Measurements from ENCODE around the gene CALHM1.
"Not testable (repeated sequence)": the region's sequence is repeated elsewhere in the genome, so short reads cannot be mapped to it uniquely, and the experiment has no call there.

CALHM1 gene

GRCh38 chr10:103486635-103487409 lies 28.1 kb upstream of the CALHM1 start:
- not testable (repeated sequence) for DNase-seq

- peak; percentile 55 for DNase-seq
Observed at GRCh38 chr10:103481974-103482531, 23.4 kb upstream of the CALHM1 start.

- DNase-seq, result no peak
Observed at GRCh38 chr10:103480521-103480920, 21.8 kb upstream of the CALHM1 start.

GRCh38 chr10:103479135-103479534 lies 20.4 kb upstream of the CALHM1 start, which contains the start of gene CALHM3:
Gene CALHM3, minus strand, starts transcription at chr10:103479240. Its CDS starts 208 bp downstream, at chr10:103479032.
- no peak for DNase-seq

DNA sequence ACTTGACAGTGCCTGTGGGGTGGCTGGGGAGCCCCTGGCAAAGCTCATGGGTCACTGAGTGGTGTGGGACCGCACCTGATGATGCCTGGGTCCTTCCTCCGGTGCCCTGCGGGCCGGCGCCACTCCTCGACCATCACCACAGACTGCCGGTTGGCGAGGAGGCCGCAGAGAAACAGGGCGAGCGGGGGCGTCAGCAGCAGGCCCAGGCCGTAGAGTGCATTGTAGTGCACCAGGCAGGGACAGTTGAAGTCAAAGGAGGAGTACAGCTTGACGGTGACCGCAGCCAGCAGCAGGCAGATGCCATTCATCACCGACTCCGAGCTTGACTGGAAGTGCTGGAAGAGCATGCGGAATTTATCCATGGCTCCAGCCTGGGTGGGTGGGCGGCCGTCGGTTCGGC lies 20.0 kb upstream of the CALHM1 start:
- DNase-seq, result no peak

- DNase-seq, result no peak
Observed at GRCh38 chr10:103476046-103476768, 17.5 kb upstream of the CALHM1 start.

DNA sequence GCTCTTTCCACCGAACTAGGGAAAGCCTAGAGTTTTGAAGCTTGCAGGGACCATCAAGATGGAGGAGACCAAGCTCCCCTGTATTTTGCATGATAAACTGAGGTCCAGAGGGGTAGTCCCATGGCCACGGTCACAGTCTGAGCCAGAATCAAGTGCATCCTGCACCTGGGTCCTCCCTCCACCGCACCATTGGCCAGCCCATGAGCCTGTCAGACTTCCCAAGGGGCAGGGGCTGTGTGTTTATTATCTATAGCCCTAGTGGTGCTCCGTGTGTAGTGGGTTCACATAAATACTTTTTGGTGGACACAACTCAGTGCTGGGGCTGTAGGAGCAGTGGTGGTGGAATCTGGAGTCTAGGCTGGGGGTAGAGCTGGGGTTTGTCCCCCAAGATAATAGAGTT lies 16.7 kb upstream of the CALHM1 start:
- no peak for DNase-seq

DNA sequence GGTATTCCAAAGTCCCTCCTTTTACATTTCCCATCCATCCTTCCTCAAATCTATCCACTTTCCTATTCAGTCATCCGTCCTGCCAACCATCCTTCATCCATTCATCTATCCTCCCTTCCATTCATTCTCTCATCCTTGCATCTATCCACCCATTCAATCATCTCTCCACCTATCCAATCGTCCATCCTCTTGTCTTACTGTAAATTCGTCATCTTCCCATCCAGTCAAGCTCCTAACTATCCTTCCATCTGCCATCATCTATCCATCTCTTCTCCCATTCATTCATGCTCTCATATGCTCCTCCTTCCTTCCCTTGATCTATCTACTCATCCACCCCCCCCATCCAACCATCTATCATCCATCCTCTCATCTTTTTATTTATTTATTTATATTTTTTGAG lies 15.4 kb upstream of the CALHM1 start:
- no peak for DNase-seq

DNA sequence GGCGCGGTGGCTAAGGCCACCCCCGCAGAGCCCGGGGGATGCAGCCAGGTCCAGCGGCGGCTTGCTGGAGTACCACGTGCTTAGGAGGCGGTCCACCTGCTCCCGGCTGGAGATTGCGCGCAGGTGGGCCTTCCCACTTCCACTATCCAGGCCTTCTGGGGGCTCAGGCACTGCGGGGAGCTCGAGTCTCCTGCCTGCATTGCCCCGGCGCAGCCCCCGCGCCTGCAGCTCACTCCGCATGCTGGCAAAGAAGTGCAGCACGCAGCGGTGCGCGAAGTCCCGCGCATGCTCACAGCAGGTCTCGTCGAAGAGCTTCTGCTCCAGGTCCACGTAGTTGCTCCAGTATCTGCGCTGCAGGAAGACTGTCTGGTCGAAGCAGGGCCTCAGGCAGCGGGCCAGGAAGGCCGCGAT lies 14.6 kb upstream of the CALHM1 start:
- DNase-seq, result no peak

- DNase-seq, result no peak
Observed at GRCh38 chr10:103472005-103472404, 13.3 kb upstream of the CALHM1 start.

DNA sequence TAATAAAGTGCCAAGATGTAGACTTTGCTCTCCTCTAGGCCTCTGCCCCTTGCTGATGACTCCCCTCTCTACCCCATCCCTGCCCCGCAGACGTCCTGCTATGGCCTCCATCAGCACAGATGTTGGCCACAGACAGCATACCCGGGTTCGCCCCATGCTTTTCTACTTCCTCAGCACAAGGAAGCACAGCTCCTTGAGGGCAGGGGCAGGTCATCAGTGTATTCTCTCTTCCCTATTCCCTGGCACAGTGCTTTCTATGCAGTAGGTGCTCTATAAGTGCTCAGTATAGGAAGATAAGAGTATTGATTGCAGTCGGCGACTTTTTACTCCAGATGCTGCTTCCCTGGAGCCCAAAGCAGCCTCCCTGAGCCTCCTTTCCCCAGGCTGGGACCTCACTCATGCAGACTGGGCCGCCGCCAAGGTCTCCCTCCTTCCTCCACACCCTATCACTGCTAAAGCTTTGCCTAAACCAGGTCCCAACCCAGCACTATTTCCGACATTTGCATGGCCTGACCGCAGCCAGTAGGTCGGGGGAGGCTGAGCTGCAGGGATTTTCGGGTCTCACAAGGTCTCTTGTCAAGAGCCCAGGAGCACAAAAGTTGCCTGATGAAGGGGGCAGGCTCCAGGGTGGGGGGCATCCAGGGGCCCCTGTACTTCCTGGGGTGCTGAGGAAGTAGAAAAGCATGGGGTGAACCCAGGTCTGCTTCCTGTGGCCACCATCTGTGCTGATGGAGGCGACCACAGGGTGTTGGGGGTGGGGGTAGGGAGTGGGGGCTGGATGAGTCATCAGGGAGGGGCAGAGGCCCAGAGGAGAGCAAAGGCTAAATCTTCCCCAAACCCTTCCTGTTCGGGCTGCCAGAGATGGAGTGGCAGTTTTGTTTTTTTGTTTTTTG lies 12.3 kb upstream of the CALHM1 start:
- peak; percentile 25 for DNase-seq

DNA sequence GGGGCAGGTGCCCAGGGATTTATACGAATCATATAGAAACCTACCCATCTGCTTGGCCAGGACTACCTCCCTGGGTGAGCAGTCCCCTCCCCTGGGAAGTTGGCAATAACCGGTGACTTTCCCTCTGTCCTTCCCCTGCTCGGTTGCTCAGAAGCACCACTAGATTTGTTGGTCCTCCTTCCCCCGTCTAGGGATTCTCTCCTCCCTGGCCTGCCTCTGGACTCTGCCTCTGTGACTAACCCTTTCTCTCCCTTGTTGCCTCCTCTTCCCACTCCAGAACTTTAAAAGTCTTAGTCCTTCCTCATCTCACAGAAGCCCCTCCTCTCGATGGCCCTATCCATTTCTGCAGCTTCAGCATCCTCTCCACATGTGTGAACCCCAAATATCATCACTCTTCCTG lies 10.5 kb upstream of the CALHM1 start:
- DNase-seq, result no peak

DNA sequence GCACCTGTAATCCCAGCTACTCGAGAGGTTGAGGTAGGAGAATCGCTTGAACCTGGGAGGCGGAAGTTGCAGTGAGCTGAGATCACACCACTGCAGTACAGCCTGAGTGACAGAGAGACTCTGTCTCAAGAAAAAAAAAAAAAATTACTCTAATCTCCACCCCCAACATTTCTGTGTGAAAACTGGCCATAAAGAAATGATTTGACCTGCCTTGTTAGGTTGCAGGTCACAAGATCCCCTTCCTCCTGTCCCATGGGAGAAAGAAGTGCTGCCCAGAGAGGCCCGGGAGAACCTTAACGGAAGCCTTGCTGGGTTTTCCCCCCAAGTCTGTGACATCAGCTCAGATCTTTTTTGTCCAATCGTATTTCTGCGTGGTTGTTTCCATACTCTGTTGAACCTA lies 8.7 kb upstream of the CALHM1 start:
- no peak for DNase-seq

DNA sequence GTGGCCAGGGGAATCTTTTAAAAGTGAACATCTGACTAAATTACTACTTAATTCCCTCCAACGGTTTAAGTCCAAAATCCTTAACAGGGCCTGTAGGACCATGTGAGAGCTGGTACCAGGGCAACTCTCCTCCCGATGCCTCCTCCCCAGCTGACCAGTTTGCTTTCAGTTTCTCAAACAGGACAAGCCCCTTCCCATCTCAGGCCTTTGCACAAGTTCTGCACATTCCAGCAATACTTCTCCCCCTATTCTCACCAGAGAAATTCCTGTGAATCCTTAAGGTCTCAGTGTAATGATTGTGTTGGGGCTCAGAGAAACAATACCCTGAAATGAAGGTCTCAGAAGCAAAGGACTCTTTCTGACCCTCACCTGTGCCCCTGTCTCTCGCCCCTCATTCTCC lies 8.0 kb upstream of the CALHM1 start:
- no peak for DNase-seq

GRCh38 chr10:103465411-103466179 lies 6.9 kb upstream of the CALHM1 start:
- DNase-seq, result no peak

GRCh38 chr10:103463499-103463898 lies 4.8 kb upstream of the CALHM1 start:
- no peak for DNase-seq

- DNase-seq, result no peak
Observed at GRCh38 chr10:103459615-103460014, 915 bp upstream of the CALHM1 start.

GRCh38 chr10:103457896-103458583 lies 660 bp downstream of the CALHM1 start:
- DNase-seq, result no peak

- no peak for DNase-seq
Observed at GRCh38 chr10:103457176-103457712, 1.5 kb downstream of the CALHM1 start.

DNA sequence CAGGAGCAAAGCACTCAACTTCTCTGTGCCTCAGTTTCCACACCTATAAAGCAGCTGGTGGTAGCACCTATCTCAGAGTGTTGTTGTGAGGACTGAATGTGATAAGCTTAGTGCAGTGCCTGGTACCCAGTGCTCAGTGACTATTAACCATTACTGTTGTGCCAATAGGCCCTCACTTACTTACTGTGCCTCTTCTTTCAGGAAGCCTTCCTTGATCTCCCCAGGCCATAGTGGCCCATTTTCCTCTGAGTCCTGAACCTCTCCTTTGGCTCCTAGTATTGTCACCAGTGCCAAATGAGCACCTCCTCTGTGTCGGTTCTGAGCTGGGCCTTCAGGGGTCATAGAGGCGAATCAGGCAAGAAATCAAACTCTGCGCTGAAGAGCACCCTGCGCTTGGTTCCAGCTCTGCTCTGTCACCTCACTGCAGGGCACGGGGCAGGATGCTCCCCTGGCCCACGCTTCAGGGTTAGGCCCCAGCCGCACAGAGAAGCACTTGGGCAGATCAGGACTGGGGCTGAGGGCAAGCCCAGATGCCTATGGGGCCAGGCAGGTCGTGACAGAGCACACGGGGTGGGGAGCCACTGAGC lies 2.5 kb downstream of the CALHM1 start:
- DNase-seq, result no peak

DNA sequence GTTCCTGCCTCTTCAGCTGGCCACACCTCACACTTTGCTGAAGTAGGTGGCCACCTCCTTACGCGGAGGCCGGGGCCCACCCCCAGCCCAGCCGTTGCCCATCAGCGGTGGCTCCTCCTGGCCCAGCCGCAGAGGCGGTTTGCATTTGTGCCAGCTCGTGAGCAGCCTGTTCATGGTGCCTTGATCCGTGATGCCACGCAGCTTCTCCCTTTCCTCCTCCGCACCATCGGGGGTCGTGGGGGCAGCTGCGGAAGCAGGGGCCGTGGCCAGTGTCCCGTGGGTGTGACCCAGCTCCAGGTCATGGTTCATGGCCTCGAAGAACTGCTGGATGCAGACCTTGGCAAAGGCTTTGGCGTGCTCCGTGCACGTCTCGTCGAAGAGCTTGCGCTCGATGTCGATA lies 3.5 kb downstream of the CALHM1 start:
- no peak for DNase-seq

All from NCI-H526 treated with DMSO at 0.1 percent for 48 hours (cell line).